Measurements from ENCODE around the gene DAND5. TPM values are rescaled to one million over a fixed set of nuclear protein-coding genes. Genes with fewer than 3 reads are reported as not detected.

DAND5 gene
- total and polyA plus RNA-seq, 2 donors (not counting 1 experiment from before 2014, with no cell fraction given): not detected

DNA sequence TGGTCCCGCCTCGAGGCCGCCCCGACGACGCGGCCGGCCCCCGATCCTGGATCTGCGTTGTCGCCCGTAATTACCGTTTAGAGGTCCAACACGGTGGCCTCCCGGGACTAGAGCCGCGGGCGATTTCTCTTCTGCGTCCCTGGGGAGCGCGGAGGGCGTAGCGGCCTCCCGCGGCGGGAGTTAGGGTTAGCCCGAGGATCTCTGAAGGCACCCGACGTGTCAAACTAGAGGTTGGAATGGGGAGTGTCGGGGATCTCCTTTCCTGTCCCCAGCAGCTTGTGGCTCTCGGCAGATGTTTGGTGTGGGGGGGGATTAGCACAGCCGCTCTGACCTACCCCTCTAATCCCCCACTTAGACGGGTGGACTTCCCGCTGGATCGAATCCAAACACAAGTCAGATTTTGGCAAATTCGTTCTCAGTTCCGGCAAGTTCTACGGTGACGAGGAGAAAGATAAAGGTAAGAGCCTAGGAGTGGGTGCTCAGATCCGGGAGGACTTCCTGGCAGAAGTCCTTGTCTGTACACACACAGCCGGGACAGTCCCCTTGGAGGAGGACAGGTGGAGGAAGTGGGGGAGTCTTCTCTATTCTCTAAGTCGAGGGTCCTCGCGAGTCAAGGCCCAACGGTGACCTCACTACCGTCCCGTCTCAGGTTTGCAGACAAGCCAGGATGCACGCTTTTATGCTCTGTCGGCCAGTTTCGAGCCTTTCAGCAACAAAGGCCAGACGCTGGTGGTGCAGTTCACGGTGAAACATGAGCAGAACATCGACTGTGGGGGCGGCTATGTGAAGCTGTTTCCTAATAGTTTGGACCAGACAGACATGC, 30.4 kb upstream of the DAND5 start:
- CTCF ChIA-PET: interaction anchor here (0.7 to 1.2 kb wide), 2 partner anchors 26 to 216 kb away, joined by 4 to 9 read pairs; no protein-coding TSS in a partner anchor
- Histone ChIP-seq H3K36me3 (replicated peaks in 1 of 2; ENCODE audit: control extremely low read depth in 1 of 2, control insufficient read depth in 1 of 2, extremely low read depth in 1 of 2, insufficient read depth in 2 of 2, low read length in 1 of 2) (peaks cover 0 to 41% of the 10 kb centered on the region in 2 experiments), H4K20me1 (ENCODE audit: control insufficient read depth, insufficient read depth, low read length, poor library complexity, severe bottlenecking) (peaks cover 48% of the 10 kb centered on the region), H3K27me3 (replicated peaks in 1 of 4; ENCODE audit: control extremely low read depth in 1 of 4, control insufficient read depth in 3 of 4, insufficient read depth in 4 of 4, low read length in 3 of 4) (no peaks in the 10 kb centered on the region), H3K4me2 (replicated peaks; ENCODE audit: low read depth, low read length, poor library complexity, severe bottlenecking) (peak overlapping the region; percentile 89), H3K27ac (ENCODE audit: low read length in 2 of 2) (peak overlapping the region; percentile 79 to 97), H3K79me2 (ENCODE audit: control insufficient read depth, insufficient read depth, low read length) (peaks cover 57% of the 10 kb centered on the region), H3K4me1 (ENCODE audit: control insufficient read depth in 2 of 2, insufficient read depth in 2 of 2, low read length in 2 of 2) (peaks cover 36 to 59% of the 10 kb centered on the region in 2 donors), H2AFZ (ENCODE audit: insufficient read depth, low read depth, low read length, poor library complexity, severe bottlenecking) (peak overlapping the region; percentile 18), H3K9ac (ENCODE audit: low read length) (peak overlapping the region; percentile 99), H3K4me3 (ENCODE audit: control extremely low read depth in 1 of 5, extremely low read depth in 1 of 5, insufficient read depth in 1 of 5, low read depth in 2 of 5, low read length in 4 of 5) (peak overlapping the region; percentile 77 to 95 (median 93)), H3K9me3 (ENCODE audit: control extremely low read depth in 1 of 3, control insufficient read depth in 2 of 3, insufficient read depth in 1 of 3, low read length in 2 of 3) (peaks cover 0 to 3% (median 0%) of the 10 kb centered on the region in 3 donors)
- DNase-seq (peak; percentile 70), ATAC-seq (ENCODE audit: low read depth) (peak; percentile 2)
- intact Hi-C loops (cut with micrococcal nuclease): loop anchor here (1.0 to 2.0 kb wide), 4 partner anchors 18 to 48 kb away; partner anchors contain the start of genes GADD45GIP1, GCDH and SYCE2
- no peaks in the 10 kb centered on the region for H3K27me3 Mint-ChIP-seq
- POLR2A ChIA-PET: interaction anchor here (0.7 to 1.5 kb wide), 4 partner anchors 9 to 166 kb away, joined by 3 to 5 read pairs (median 4); partner anchors contain the start of gene SYCE2
- TF ChIP-seq, protein P1, sequence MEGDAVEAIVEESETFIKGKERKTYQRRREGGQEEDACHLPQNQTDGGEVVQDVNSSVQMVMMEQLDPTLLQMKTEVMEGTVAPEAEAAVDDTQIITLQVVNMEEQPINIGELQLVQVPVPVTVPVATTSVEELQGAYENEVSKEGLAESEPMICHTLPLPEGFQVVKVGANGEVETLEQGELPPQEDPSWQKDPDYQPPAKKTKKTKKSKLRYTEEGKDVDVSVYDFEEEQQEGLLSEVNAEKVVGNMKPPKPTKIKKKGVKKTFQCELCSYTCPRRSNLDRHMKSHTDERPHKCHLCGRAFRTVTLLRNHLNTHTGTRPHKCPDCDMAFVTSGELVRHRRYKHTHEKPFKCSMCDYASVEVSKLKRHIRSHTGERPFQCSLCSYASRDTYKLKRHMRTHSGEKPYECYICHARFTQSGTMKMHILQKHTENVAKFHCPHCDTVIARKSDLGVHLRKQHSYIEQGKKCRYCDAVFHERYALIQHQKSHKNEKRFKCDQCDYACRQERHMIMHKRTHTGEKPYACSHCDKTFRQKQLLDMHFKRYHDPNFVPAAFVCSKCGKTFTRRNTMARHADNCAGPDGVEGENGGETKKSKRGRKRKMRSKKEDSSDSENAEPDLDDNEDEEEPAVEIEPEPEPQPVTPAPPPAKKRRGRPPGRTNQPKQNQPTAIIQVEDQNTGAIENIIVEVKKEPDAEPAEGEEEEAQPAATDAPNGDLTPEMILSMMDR (IDR thresholded peaks at IDR 0.05): peak; percentile 20
- TF ChIP-seq EZH2 (IDR thresholded peaks at IDR 0.05; ENCODE audit: borderline replicate concordance, insufficient read depth, low read depth, low read length, poor library complexity, severe bottlenecking): no peak
- peaks cover 57% of the 10 kb centered on the region for H3K4me1 Mint-ChIP-seq
- peak overlapping the region; percentile 98 for H3K4me3 Mint-ChIP-seq
- peak overlapping the region; percentile 96 for H3K27ac Mint-ChIP-seq
- H3K9me3 Mint-ChIP-seq (ENCODE audit: insufficient read depth): no peaks in the 10 kb centered on the region
- WGBS (ENCODE audit: insufficient coverage): under 1% methylated on average over 46 of the region's 54 CpGs

Data from B cell (primary cell).